Measurements from ENCODE around the gene FAXC. TPM values are rescaled to one million over a fixed set of nuclear protein-coding genes. Genes with fewer than 3 reads are reported as not detected.

Gene FAXC
- total and polyA plus RNA-seq, 2 donors (not counting 3 experiments of a cell fraction or from before 2014, with no cell fraction given): 3.4 to 3.6 TPM

- H3K4me2 ChIP-seq (ENCODE audit: insufficient read depth, low read length): no peak overlapping the region
- no TSS peak for BruUV-seq (replicated peaks)
- H3K9me1 ChIP-seq (replicated peaks; ENCODE audit: control insufficient read depth, extremely low read depth, insufficient read depth, low read length): no peaks in the 10 kb centered on the region
- no peak overlapping the region for H3K9ac ChIP-seq (replicated peaks; ENCODE audit: extremely low read depth, insufficient read depth, low read length)
- no peak for FAIRE-seq
- ChIA-PET POLR2A (no interaction called here), CTCF (no interaction called here)
- no peaks in the 10 kb centered on the region for H3K4me1 ChIP-seq (ENCODE audit: control insufficient read depth, extremely low read depth, insufficient read depth, low read length)
- TF ChIP-seq POLR2AphosphoS5 (IDR thresholded peaks at IDR 0.05; ENCODE audit: insufficient read depth, low read depth, low read length) (no peak), JUN (IDR thresholded peaks at IDR 0.05; ENCODE audit: borderline replicate concordance, insufficient read depth, insufficient read length, low read depth) (no peak), EZH2 (IDR thresholded peaks at IDR 0.05; ENCODE audit: borderline replicate concordance, low read depth, low read length, severe bottlenecking) (no peak), POLR2A (IDR thresholded peaks at IDR 0.05; ENCODE audit: low read depth, low read length) (no peak), MAX (IDR thresholded peaks at IDR 0.05; ENCODE audit: insufficient read depth, insufficient read length) (no peak)
- no peaks in the 10 kb centered on the region for H3K27me3 ChIP-seq (ENCODE audit: control insufficient read depth in 2 of 2, insufficient read depth in 2 of 2, low read length in 2 of 2)
- H2AFZ ChIP-seq (ENCODE audit: low read depth, low read length): no peak overlapping the region
- H3K9me3 ChIP-seq (replicated peaks; ENCODE audit: control insufficient read depth, insufficient read depth, low read length): no peaks in the 10 kb centered on the region
- no peak overlapping the region for H3K27ac ChIP-seq (ENCODE audit: insufficient read depth, low read depth, low read length)
- H3K79me2 ChIP-seq (ENCODE audit: control insufficient read depth, insufficient read depth, low read length): no peaks in the 10 kb centered on the region
- dilution Hi-C loops (cut with MboI; ENCODE audit: extremely low pct_ligation_motif_present, low sequenced_read_pairs) (no loop called here), intact Hi-C loops (cut with micrococcal nuclease) (no loop called here)
- H4K20me1 ChIP-seq (replicated peaks; ENCODE audit: control insufficient read depth, extremely low read depth, insufficient read depth, low read length): no peaks in the 10 kb centered on the region
- H3K36me3 ChIP-seq (ENCODE audit: control insufficient read depth in 2 of 2, extremely low read depth in 1 of 2, insufficient read depth in 2 of 2, low read length in 2 of 2): no peaks in the 10 kb centered on the region
- no peak overlapping the region for H3K4me3 ChIP-seq (replicated peaks in 1 of 3; ENCODE audit: insufficient read depth in 1 of 3, low read depth in 1 of 3, low read length in 3 of 3)
- no peak for DNase-seq (ENCODE audit: low read depth, low spot score)
These were observed 44.4 kb downstream of the FAXC start for GRCh38 chr6:99305021-99305554.

GRCh38 chr6:99297415-99297814, 52.1 kb downstream of the FAXC start:
- intact Hi-C loops (cut with micrococcal nuclease): no loop called here
- dilution Hi-C loops (cut with MboI; ENCODE audit: extremely low pct_ligation_motif_present, low sequenced_read_pairs): no loop called here
- ChIA-PET CTCF (no interaction called here), POLR2A (no interaction called here)
- TF ChIP-seq GATA2 (IDR thresholded peaks at IDR 0.05; ENCODE audit: insufficient read depth, insufficient read length, low read depth, low read length) (no peak), CTCF (IDR thresholded peaks at IDR 0.05; ENCODE audit: extremely low read depth in 1 of 2, insufficient read depth in 1 of 2, low read depth in 1 of 2, low read length in 2 of 2) (no peak), POLR2A (IDR thresholded peaks at IDR 0.05; ENCODE audit: low read depth, low read length) (no peak), POLR2AphosphoS5 (IDR thresholded peaks at IDR 0.05; ENCODE audit: insufficient read depth, low read depth, low read length) (no peak), MYC (IDR thresholded peaks at IDR 0.05; ENCODE audit: low read depth, low read length) (no peak), FOS (IDR thresholded peaks at IDR 0.05; ENCODE audit: borderline replicate concordance, insufficient read depth, low read length) (no peak), MAX (IDR thresholded peaks at IDR 0.05; ENCODE audit: insufficient read depth, insufficient read length) (no peak), EZH2 (IDR thresholded peaks at IDR 0.05; ENCODE audit: borderline replicate concordance, low read depth, low read length, severe bottlenecking) (no peak), JUN (IDR thresholded peaks at IDR 0.05; ENCODE audit: borderline replicate concordance, insufficient read depth, insufficient read length, low read depth) (no peak)
- FAIRE-seq (no peak), DNase-seq (ENCODE audit: low read depth, low spot score) (no peak)
- Histone ChIP-seq H3K36me3 (ENCODE audit: control insufficient read depth in 2 of 2, extremely low read depth in 1 of 2, insufficient read depth in 2 of 2, low read length in 2 of 2) (no peaks in the 10 kb centered on the region), H3K4me1 (ENCODE audit: control insufficient read depth, extremely low read depth, insufficient read depth, low read length) (no peaks in the 10 kb centered on the region), H3K27ac (ENCODE audit: insufficient read depth, low read depth, low read length) (no peak overlapping the region), H3K4me2 (ENCODE audit: insufficient read depth, low read length) (no peak overlapping the region), H2AFZ (ENCODE audit: low read depth, low read length) (no peak overlapping the region), H4K20me1 (replicated peaks; ENCODE audit: control insufficient read depth, extremely low read depth, insufficient read depth, low read length) (no peaks in the 10 kb centered on the region), H3K27me3 (ENCODE audit: control insufficient read depth in 2 of 2, insufficient read depth in 2 of 2, low read length in 2 of 2) (no peaks in the 10 kb centered on the region), H3K9me1 (replicated peaks; ENCODE audit: control insufficient read depth, extremely low read depth, insufficient read depth, low read length) (no peaks in the 10 kb centered on the region), H3K4me3 (replicated peaks in 1 of 3; ENCODE audit: insufficient read depth in 1 of 3, low read depth in 1 of 3, low read length in 3 of 3) (no peak overlapping the region), H3K79me2 (ENCODE audit: control insufficient read depth, insufficient read depth, low read length) (no peaks in the 10 kb centered on the region), H3K9ac (replicated peaks; ENCODE audit: extremely low read depth, insufficient read depth, low read length) (no peak overlapping the region), H3K9me3 (replicated peaks; ENCODE audit: control insufficient read depth, insufficient read depth, low read length) (no peaks in the 10 kb centered on the region)
- BruUV-seq (replicated peaks): no TSS peak

All from endothelial cell of umbilical vein (primary cell).